ENCODE data around the gene SLC25A17. TPM values are rescaled to one million over a fixed set of nuclear protein-coding genes. Genes with fewer than 3 reads are reported as not detected.
A peak's percentile ranks its signal among the peaks of the same experiment; 100 is the strongest.
"Not testable (repeated sequence)": the region's sequence is repeated elsewhere in the genome, so short reads cannot be mapped to it uniquely, and the experiment has no call there.

The SLC25A17 gene, protein sequence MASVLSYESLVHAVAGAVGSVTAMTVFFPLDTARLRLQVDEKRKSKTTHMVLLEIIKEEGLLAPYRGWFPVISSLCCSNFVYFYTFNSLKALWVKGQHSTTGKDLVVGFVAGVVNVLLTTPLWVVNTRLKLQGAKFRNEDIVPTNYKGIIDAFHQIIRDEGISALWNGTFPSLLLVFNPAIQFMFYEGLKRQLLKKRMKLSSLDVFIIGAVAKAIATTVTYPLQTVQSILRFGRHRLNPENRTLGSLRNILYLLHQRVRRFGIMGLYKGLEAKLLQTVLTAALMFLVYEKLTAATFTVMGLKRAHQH
- 8.6 and 25.8 TPM in 2 replicates for total RNA-seq (ENCODE audit: low replicate concordance)

- TF ChIP-seq, protein P1, sequence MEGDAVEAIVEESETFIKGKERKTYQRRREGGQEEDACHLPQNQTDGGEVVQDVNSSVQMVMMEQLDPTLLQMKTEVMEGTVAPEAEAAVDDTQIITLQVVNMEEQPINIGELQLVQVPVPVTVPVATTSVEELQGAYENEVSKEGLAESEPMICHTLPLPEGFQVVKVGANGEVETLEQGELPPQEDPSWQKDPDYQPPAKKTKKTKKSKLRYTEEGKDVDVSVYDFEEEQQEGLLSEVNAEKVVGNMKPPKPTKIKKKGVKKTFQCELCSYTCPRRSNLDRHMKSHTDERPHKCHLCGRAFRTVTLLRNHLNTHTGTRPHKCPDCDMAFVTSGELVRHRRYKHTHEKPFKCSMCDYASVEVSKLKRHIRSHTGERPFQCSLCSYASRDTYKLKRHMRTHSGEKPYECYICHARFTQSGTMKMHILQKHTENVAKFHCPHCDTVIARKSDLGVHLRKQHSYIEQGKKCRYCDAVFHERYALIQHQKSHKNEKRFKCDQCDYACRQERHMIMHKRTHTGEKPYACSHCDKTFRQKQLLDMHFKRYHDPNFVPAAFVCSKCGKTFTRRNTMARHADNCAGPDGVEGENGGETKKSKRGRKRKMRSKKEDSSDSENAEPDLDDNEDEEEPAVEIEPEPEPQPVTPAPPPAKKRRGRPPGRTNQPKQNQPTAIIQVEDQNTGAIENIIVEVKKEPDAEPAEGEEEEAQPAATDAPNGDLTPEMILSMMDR (IDR thresholded peaks at IDR 0.05; ENCODE audit: insufficient read depth, low read length), result peak; percentile 64
- DNase-seq (ENCODE audit: low read depth), result peak; percentile 67
- H3K4me3 ChIP-seq (ENCODE audit: low read depth, low read length), result peak within 1 kb of the TSS; percentile 83
Measured at GRCh38 chr22:40818747-40819598, at the start of gene SLC25A17. Gene SLC25A17, minus strand, starts transcription at chr22:40819346. Its CDS starts 98 bp downstream, at chr22:40819248.

DNA sequence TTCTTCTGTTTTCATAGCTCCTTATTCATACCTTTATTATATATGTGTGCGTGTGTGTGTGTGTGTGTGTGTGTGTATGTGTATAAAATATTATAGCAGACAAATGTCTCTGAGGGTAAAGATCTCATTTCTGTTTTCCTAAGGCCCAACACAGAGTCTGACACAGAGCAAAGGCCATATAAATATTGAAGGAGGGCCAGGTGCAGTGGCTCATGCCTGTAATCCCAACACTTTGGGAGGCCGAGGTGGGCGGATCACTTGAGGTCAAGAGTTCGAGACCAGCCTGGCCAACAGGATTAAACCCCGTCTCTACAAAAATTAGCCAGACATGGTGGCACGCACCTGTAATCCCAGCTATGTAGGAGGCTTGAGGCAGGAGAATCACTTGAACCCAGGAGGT lies 49.2 kb upstream of the SLC25A17 start:
- not testable (repeated sequence) for H3K4me3 ChIP-seq (ENCODE audit: low read depth, low read length); DNase-seq (ENCODE audit: low read depth)

DNA sequence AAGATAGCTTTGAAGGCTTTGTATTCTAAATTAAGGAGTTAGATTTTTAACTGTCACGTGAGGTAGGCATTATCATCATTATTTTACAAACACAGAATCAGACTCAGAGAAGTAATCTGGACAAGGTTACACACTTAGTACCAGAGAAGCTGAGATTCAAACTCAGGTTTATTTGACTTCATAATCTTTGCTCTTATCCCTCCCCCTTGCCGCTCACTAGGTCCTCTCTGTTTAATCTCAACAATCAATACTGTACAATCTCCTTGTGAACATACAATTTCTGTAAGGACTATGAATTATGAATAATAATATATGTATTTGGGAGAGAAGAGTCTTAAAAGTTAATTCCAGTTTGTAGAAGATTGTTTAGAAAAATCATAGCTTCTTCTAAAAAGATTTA lies 48.0 kb upstream of the SLC25A17 start:
- TF ChIP-seq, protein P1 (IDR thresholded peaks at IDR 0.05; ENCODE audit: insufficient read depth, low read length), result no peak

DNA sequence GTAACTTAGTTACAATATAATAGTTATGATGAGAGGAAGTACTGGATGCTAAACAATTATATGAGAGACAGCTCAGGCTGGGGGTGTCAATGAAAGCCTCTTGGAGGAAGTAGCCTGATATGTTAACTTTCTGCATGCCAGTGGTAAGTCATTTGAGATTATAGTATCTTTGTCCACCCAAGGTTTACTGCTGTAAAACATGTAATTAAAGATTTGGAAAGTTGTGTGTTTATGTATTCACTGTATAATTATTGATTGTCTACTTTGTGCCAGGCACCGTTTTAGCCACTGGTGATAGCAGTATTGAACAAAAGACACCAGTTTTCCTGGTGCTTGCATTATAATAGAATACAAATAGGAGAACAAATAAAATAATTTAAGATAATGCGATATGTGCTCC lies 43.4 kb upstream of the SLC25A17 start:
- no peak overlapping the region for H3K4me3 ChIP-seq (ENCODE audit: low read depth, low read length)
- DNase-seq (ENCODE audit: low read depth), result no peak
- TF ChIP-seq, protein P1 (IDR thresholded peaks at IDR 0.05; ENCODE audit: insufficient read depth, low read length), result no peak

More for the DNA sequence above, 48.0 kb upstream of the SLC25A17 start:
- DNase-seq (ENCODE audit: low read depth), result no peak
- no peak overlapping the region for H3K4me3 ChIP-seq (ENCODE audit: low read depth, low read length)

DNA sequence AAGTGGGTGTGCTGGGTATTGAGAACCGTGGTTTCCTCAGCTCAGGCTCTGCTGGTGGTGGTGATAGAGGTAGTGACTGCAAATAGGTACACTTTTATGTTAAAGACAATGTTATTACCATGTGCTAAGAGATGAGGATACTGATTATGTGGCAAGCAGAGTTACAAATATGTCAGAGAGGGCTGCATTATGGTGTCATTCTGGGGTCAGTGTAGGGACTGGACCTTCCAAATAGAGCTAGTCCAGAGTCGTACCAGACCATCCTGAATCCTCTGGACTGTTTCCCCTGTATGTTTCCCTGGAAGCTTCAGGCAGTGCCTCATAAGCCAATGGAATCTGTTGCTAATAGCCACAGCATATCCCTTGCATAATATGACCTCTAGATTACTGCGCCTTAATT lies 42.9 kb upstream of the SLC25A17 start, which contains the start of gene DNAJB7:
TSS of gene DNAJB7 (minus strand) at position 101 of the 400 bp plus-strand sequence. CDS start 119 bp downstream, outside the sequence.
- TF ChIP-seq, protein P1 (IDR thresholded peaks at IDR 0.05; ENCODE audit: insufficient read depth, low read length), result no peak
- H3K4me3 ChIP-seq (ENCODE audit: low read depth, low read length), result no peak within 1 kb of the TSS
- no peak for DNase-seq (ENCODE audit: low read depth)

DNA sequence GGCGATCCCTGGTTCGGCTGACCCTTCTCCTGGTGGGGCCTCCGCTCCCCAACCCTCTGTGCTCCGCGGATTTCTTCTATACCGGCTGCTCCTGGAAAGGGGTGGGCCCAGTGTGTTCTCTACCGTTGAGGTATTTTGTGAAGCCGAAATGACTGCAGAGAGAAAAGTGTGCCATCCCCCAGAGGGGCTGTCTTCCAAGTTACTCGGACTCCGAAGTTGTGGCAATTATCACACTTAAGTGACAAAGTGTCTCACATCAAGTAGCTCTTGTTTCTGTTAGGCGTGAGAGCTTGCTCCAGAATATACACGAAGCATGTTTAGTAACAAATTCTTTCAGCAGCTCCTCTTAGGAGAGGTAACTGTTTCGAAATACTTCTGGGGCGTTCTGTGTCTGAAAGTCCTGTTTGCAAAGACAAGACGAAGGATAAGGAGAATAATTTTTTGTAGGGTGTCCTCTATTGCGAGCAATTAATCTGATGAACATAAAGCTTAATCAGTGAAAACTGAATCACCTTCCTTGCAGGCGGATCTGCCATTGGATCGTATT lies 38.2 kb upstream of the SLC25A17 start:
- peak overlapping the region; percentile 99 for H3K4me3 ChIP-seq (ENCODE audit: low read depth, low read length)
- DNase-seq (ENCODE audit: low read depth), result peak; percentile 7
- TF ChIP-seq, protein P1 (IDR thresholded peaks at IDR 0.05; ENCODE audit: insufficient read depth, low read length), result no peak
